HG03571 (cell line): Measurements from ENCODE around the gene MGAT5B.
"Not testable (repeated sequence)": the region's sequence is repeated elsewhere in the genome, so short reads cannot be mapped to it uniquely, and the experiment has no call there.

Experiments used
- ATAC-seq: cut with Tn5 transposase; IDR thresholded peaks from one replicate; pipeline ENCODE4 v1.9.1; 2021; ENCODE audit not compliant: unreplicated experiment

MGAT5B gene

DNA sequence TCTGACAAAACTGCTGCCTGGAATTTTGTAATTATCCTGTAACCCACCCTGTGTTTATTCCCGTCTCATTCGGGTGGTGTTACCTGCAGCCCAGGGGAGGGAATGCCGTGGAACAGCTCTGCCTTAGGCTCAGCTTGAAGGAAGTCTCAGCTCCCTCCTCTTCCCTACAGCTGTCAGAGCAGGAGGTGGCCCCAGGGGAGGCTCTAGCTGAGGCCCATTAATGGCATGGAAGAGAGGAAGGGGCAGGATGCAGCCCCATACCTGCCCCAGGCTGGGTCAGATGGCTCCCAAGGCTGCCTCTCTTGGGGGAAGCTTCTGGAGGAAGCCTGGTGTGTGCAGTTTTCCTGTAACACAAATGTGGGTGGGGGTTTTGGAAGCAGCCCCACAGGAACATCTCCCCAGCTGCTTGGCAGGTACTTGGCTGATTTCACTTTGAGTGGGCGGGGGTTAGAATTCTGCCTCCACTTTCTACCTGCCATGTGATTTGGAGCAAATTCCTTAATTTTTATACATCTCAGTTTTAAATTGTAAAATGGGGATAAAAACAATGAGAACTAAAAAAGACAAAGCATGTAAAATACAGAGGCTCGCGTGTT lies 103.9 kb downstream of the MGAT5B start:
- no peak for ATAC-seq

DNA sequence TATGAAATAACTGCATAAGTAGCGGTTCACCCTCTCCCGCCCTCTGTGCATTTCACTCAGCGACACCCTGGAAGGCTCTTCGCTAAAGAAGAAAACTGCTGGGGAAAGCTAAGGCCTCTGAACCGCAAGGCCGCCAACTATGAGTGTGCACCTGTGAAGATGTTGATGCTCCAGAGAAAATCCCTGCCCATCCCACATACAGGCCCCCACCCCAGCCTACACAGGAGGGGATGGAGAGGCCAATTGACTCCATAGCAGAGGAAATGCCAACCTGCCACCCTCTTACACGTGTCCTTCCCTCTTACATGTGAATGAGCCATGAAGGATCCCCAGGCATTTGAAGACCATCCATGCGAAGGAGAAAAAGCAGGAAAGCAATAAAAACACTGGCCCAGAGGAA lies 104.8 kb downstream of the MGAT5B start:
- no peak for ATAC-seq

DNA sequence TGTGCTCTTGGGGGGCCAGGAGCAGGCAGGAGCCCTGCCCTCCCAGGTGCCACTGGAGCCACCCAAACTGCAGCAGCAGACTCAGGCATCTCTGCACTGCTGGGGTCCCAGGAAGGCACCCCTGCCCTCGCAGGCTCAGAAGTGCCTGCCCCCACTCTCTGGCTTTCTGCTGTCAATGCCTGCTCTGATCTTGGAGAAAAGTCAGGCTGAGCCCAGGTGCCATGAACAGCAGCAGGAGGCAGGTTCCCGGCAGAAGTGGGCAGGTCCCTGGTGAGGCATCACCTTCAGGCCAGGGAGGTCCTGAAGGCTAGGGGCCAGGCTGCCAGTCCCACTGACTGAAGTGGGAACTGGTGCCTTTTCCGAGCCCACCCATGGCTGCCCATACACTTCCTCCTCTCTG lies 106.5 kb downstream of the MGAT5B start:
- no peak for ATAC-seq

DNA sequence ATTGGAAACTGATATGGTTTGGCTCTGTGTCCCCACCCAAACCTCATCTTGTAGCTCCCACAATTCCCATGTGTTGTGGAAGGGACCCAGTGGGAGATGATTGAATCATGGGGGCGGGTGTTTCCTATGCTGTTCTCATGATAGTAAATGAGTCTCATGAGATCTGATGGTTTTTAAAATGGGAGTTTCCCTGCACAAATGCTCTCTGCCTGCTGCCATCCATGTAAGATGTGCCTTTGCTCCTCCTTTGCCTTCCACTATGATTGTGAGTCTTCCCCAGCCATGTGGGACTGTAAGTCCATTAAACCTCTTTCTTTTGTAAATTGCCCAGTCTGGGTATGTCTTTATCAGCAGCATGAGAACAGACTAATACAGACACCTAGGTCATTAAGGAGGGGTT lies 109.8 kb downstream of the MGAT5B start:
- ATAC-seq, result not testable (repeated sequence)

DNA sequence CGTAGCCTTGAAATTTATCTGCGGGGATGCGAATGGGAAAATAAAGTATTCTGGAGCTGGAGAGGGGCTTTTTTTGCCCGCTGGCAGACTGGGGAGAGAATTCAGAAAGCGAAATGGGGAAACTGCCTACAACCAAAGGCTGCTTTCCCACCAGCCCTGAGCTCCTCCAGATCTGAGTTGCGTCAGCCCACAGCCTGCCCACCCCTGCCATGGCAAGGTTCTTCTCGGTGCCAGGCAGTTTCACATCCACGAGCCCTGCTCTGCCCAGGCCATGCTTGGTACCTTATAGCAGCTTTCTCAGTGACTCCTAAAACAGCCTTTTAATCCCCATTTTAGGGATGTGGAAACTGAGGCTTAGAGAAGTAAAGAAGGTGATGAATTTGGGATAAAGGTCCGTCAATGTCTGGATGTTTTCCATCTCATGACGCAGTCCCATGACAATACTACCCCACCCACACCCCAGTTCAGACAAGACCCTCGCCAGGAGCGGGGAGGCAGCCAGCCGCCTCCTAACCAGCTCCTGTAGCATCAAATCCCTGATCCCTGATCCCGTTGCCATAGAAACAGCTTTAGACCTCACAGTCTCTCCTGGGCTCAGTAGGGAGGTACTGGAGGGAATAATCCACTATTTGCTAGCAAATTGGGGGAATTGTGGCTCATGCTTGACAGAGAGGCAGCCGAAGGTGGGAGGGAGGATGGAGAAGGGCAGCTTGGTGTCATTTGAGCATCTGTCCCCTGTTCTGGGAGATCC lies 113.5 kb downstream of the MGAT5B start:
- no peak for ATAC-seq

DNA sequence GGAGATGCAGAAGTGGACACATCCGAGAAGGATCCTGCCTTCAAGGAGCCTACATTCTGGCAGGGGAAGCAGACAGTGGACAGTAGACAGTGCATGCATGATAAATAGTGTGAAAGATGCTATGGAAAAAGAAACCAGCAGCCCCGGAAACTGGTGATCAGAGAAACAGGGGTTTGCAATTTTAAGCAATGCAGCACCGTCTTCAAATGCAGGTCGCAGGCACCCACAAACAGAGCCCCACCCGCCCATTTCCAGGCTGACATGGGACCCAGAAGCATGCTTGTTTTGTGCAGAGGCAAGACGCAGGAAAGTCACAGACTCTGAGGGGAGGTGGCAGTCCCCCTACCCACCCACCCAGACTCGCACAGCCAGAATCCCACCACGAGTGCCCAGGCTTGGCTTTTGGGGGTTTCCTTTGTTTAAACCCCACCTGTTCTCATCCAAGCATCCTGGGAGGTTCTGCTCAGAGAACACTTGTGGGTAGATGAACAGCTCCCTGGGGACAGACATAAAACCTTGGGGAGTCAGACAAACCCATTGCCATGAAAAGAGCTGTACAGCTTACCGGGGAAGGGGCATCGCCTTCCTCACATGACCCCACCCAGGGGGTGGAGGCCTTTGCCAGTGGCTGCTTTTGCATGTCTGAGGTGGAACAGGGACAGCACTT lies 114.3 kb downstream of the MGAT5B start:
- no peak for ATAC-seq

DNA sequence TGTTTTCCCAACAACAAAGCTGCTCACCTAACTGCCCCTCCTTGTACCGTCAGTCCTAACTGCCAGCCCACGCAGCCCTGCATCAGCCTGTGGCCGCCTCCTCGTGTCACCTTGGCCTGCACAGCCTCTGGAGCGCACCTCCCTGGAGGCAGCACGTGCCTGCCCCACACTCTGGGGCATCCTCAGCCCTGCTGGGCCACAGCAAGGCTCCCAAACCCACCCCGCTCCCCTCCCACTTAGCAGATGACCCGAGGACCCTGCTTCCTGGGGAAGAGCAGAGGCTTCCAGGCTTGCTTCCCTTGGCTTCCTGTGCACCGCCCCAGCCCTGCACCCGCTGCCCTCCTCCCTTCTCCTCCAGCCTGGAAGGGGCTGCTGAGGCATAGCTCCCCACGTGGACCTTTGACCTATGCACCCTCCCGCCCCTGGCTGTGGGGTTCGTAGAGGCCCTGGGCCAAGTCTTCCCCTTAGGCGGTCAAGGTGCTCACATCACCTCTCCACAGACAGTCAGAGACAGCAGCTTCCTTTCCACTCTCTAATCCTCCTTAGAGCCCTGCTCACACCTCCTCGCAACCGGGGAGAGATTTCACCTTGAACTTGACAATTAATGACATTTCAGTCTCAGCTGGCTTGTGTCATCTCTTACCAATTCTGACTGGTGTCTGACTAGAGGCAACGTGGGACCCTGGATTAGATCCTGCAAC lies 115.0 kb downstream of the MGAT5B start:
- no peak for ATAC-seq

DNA sequence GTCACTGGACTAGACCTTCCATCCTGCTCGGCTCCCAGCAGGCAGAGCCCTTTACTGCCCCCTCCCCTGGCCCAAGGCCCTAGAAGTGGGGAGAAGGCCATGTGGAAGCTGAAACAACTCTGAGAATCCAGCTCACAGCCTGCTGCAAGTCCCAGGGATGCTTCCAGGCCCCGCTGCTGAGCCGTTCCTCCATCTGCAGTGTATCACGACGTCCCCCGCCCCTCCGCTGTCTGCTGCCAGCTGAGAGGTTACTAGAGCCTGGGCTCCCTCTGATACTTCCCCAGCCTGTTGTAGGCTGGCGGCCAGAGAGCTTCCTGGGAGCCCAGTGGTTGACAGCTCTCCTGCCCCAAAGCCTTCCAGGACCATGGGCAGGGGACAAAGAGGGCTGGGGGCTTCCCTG lies 118.2 kb downstream of the MGAT5B start:
- ATAC-seq, result no peak

DNA sequence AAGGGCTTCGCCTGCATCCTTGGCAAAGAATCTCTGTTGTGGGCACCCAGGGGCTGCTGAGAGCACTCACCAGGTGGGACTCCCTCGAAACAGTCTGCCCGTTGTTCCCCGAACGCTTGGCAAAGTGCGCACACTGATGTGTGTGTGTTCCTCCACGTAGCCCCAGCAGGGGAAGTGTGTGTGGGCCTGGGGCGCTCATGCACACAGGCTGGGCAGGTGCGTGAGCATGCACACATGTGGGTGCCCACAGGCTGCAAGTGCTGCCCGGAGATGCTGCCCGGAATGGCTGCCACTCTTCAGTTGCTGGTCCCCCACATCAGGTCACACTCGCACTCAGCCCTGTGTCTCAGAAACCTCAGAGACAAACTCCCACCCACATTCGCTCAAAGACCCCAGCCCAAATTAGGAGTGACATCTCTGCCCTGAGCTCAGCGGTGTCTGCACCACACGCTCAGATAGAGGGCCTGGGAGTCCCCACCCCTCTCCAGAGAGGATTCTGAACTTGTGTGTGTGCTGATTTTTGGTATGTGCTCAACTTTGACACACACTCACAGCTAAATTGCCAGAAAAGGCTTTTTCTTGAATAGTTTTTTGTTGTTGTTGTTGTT lies 119.4 kb downstream of the MGAT5B start:
- ATAC-seq, result no peak

DNA sequence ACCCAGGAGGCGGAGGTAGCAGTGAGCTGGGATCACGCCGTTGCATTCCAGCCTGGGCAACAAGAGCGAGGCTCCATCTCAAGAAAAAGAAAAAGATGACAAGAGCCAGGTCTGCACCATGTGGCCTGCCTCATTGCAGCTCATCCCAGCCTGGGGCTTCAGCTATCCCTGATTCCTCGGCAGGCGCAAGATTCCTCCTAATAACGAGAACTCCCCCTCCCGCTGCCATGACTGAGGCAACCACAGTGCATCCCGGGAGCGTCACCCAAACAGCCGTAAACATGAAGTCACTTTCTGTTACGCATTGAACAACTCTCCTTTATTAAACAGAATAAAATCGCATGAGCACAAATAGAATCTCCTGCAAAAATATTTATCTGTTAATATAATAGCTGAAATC lies 120.6 kb downstream of the MGAT5B start:
- no peak for ATAC-seq

DNA sequence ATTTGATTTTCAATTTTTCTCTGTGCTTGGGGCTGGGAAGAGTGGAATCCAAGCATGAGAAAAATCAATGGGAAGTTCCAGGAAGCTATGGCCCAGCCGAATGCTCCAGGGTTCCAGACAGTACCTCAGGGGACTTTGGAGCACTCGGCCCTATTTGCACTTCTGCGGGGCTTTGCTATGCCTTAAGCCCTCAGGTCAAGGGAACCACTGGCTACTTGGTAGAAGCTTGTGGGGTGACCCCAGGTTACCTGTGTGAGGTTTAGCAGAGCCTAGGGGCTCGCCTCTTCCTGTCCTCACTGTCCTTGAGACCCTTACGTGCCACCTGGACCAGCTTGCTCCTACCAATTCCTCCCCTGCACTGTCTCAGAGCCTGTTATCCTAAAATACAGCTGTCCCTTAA lies 121.3 kb downstream of the MGAT5B start:
- ATAC-seq, result no peak

DNA sequence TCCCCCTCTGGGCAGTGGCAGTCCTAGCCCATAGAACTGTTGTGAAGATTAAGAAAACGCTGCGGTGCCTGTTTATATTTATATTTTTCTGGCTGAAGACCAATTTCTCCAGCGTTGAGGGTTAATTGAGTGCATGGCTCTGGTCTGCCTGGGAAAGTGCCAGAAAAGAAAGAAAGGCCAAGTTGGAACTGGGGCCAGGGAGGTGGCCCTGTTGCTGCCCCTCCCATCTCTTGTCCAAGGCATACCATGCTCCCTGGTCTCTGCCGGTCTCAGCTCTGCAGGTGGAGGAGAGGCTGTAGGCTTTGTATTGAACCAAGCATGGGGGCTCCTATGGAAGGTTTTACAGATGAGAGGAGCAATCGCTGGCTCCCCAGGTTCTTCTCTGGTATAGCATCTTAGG lies 124.7 kb downstream of the MGAT5B start:
- no peak for ATAC-seq

DNA sequence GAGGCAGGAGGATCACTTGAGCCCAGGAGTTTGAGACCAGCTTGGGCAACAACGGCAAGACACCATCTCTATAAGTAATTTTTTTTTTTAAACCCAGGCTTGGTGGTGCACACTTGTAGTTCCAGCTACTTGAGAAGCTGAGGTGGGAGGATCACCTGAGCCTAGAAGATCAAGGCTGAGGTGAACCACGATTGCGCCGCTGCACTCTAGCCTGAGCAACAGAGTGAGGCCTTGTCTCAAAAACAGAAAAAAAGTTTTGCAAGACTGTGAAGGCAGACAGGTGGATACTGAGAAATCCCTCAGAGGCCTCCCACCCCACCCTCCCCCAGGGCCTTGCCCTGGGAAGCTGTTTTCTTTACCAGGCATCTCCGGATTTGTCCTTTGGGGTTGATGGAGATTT lies 125.4 kb downstream of the MGAT5B start:
- ATAC-seq, result no peak

DNA sequence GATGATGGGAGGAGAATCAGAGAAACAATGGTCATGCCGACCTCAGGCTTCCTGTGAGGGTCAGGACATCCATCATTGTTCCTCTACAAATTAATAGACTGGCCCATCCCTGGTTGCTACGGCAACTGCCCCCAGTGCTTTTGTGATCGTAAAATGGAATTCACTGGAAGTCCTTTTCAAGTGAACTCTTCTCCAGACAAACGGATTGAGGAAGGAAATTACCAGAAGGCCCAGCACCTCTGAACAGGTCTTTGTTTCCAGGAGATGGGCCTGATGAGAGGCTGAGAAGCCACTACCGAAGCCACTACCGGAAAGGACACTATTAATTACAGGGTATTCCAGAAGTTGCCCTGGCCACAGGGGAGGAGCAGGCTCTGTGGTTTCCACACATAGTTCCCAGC lies 126.0 kb downstream of the MGAT5B start:
- ATAC-seq, result no peak

DNA sequence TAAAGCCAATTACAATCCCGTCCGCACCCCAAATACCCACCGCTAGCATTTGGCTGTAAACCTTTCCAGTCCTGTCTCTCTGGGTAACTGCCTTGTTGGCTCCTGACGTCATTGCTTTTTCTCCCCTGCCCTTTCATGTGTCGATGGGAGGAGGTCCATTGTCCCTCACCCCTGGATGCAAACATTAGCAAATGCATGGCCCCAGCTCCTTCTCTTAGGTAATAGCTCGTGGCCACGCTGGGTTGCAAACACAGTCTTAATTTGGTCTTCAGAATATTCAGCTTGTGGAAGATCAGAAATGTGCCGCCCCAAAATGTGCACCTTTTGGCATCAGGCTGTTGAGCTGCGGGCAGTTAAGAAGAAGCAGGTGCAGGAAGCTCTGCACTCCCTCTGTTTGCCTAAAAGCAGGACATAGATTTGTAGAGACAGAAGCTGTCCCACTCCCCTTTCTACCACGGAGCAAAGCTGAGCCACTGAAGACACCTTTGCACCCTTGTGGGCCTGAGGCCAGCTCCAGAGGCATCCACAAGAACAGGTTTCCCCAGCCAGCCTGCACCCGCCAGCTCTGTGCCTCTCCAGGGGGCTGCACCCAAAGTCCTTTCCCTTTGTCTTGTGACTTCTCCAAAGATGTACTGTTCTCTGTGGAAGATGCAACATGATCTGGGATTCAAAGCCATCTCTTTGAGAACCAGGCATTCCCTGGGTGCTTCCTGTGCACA lies 127.3 kb downstream of the MGAT5B start:
- ATAC-seq, result no peak

DNA sequence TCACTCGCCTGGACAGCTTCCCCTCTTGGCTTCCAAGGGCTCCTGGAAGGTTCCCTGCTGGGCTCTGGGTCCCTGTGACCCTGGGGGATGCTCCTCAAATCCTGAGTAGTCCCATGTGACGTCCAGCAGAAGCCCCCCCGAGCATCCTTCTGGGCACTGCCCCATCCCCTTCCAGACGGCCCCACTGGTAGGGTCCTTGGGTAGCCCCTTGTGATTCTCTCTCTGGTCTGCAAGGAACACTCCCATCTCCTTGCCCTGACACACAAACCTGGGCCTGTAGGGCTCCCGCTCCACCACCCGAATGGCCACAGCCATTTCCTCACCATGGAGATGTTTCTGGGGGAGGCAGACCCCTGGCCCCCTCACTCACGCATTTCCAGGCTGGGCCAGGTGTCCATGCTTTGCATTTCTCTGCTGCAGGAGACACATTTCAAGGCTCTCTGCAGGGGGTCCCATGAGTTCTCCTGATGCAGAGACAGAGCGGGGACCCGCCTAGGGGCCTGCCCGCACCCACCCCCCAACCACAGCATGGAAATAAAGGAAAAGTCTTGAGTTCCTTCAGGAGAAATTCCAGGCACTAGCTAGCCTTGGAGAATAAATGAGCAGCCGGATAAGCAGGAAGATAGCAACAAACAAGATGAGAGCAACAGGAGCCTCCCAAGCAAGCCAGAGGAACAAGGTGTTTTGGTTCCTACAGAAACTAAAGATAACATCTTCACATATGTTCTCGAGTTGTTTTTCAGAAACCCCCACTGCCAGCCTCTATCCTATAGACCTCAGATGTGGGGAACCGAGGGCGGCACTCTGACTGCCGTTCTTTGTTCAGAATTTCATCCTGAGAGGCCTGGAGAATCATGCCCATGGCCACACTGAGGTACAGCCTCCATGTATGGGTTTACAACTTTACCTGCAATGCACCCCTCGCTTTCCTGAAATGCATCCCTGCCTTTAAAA lies 128.8 kb downstream of the MGAT5B start:
- no peak for ATAC-seq

DNA sequence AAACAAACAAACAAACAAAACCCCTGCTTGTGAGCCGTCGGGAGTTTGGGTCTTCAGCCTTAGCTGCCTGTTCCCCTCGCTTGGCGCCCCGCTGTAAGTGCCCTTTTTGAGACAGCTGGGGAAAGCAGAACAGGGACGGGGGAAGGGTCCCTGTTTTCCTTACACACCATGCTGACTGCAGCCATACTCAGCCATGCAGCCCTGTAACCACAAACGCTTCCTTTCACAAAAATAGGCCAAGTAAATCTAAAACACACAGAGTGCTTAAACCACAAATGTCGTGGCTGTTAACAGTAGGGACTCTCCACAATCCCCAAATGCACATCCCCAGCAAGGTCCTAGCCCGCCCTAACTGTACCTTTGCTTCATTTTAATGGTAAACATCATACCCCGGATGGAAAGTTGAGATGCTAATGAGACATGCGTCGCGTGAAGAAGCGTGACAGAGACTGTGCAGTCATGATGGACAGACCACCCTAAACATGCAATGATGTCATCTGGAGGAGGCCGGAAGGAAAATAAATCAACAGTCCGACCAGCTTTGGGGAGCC lies 129.9 kb downstream of the MGAT5B start:
- peak; percentile 57 for ATAC-seq

DNA sequence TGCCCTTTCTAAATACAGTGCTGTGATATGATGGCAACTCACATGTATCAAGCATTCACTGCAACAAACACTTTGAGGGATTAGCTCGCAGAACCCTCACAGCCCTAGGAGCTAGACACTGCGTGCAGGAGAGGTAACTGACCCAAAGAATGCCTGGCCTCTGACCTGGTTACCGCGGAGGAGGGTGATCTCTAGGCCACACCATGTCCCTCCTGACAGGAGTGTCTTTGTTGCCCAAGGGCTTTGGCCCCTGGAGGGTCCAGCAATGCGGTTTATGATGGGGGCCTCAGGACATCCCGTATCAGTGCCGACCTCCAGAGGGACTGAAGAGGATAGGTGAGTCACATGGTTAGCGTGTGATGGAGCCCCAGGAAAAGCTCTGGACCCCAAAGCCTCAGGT lies 130.6 kb downstream of the MGAT5B start:
- ATAC-seq, result no peak
